Fibroblast of lung (primary cell): Measurements from ENCODE around the gene TRAF7. TPM values are rescaled to one million over a fixed set of nuclear protein-coding genes. Genes with fewer than 3 reads are reported as not detected.

ENCODE experiments used
- DNase-seq, 2 donors: peaks; one replicate each; pipeline versions ENCODE4 v3.0.0 to v3.0.0-alpha.2; 2010; ENCODE audit warnings: low read depth in 2 of 2
- H2AFZ ChIP-seq: 2 replicates; pipeline ENCODE4 v1.5.1; 2012; ENCODE audit warnings: low read length, control low read depth, inconsistent platforms
- H3K27ac ChIP-seq: 2 replicates; pipeline ENCODE4 v1.5.1; 2011; ENCODE audit warnings: low read length, control low read depth; ENCODE audit not compliant: insufficient read depth
- H3K27me3 ChIP-seq: 2 replicates; pipeline ENCODE4 v1.5.1; 2011; ENCODE audit warnings: mild to moderate bottlenecking, low read length; ENCODE audit not compliant: control insufficient read depth, insufficient read depth
- H3K36me3 ChIP-seq: 2 replicates; pipeline ENCODE4 v1.5.1; 2011; ENCODE audit warnings: low read length; ENCODE audit not compliant: control insufficient read depth, insufficient read depth
- H3K4me1 ChIP-seq: 2 replicates; pipeline ENCODE4 v1.5.1; 2011; ENCODE audit warnings: low read length; ENCODE audit not compliant: control insufficient read depth, insufficient read depth; ENCODE audit errors: extremely low read depth
- H3K4me2 ChIP-seq: 2 replicates; pipeline ENCODE4 v1.5.1; 2011; ENCODE audit warnings: low read length, control low read depth; ENCODE audit not compliant: insufficient read depth; ENCODE audit errors: extremely low read depth
- H3K4me3 ChIP-seq, 4 experiments: fragments of 200-600 bp in 1 of 4; sonication (generic) in 1 of 4; replicated peaks in 1 of 4; 2 replicates each; pipeline ENCODE4 v1.5.1; 2011 to 2016; ENCODE audit warnings: low read length in 4 of 4, low read depth in 3 of 4, mild to moderate bottlenecking in 3 of 4, control low read depth in 2 of 4, inconsistent platforms in 1 of 4, mixed read lengths in 1 of 4; ENCODE audit not compliant: insufficient read depth in 1 of 4; ENCODE audit errors: control extremely low read depth in 1 of 4
- H3K79me2 ChIP-seq: 2 replicates; pipeline ENCODE4 v1.5.1; 2012; ENCODE audit warnings: mild to moderate bottlenecking, low read length, inconsistent platforms; ENCODE audit not compliant: control insufficient read depth, insufficient read depth
- H3K9ac ChIP-seq: 2 replicates; pipeline ENCODE4 v1.5.1; 2011; ENCODE audit warnings: mild to moderate bottlenecking, low read length, control low read depth; ENCODE audit not compliant: insufficient read depth
- H3K9me3 ChIP-seq: 2 replicates; pipeline ENCODE4 v1.5.1; 2012; ENCODE audit warnings: low read depth, low read length; ENCODE audit not compliant: control insufficient read depth, insufficient read depth
- H4K20me1 ChIP-seq: 2 replicates; pipeline ENCODE4 v1.5.1; 2011; ENCODE audit warnings: low read length; ENCODE audit not compliant: control insufficient read depth, insufficient read depth; ENCODE audit errors: extremely low read depth
- CTCF ChIP-seq, 2 donors: IDR thresholded peaks in 1 of 2; conservative IDR thresholded peaks in 1 of 2; 1 replicate in 1 of 2; 2 replicates in 1 of 2; pipeline ENCODE4 v1.5.1; 2011 to 2012; ENCODE audit warnings: low read length in 2 of 2, control low read depth in 1 of 2, inconsistent platforms in 1 of 2, low read depth in 1 of 2, mild to moderate bottlenecking in 1 of 2
- EZH2 ChIP-seq: IDR thresholded peaks from 2 replicates; pipeline ENCODE4 v1.5.1; 2012; ENCODE audit warnings: low read length, control low read depth, mild to moderate bottlenecking; ENCODE audit errors: missing control alignments
- polyA plus RNA-seq, 2 donors: library from polyadenylated mRNA; depleted of rRNA in 1 of 2; stranded (reverse) in 1 of 2; unstranded in 1 of 2; fragments of >200 nt; gene quantifications; 2 replicates each; pipeline ENCODE4 v1.2.1, GENCODE V29; 2011 to 2012; ENCODE audit warnings: missing spikeins in 1 of 2
- total RNA-seq: library from RNA; depleted of rRNA; stranded (reverse); fragments of >200 nt; gene quantifications from 2 replicates; pipeline ENCODE4 v1.2.1, GENCODE V29; 2014

The TRAF7 gene
- total and polyA plus RNA-seq, 2 donors (not counting 1 experiment from before 2014, with no cell fraction given), result 38.7 to 60.3 TPM

DNA sequence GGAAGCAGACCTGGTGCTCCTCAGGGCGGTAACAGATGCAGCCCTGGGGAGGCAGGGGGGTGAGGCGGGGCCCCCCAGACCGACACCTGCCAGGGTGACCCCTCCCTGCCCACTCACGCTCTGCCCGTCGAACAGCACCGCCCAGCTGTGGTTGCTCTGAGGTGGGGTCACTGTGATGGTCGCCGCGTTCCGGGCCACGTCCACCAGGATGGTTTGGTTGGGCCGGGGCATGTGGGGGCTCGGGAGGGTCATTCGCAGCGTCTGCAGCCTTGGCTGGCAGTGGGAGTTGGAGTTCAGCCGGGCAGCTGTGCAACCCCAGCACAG is 54.4 kb downstream of the TRAF7 start:
- H3K4me1 ChIP-seq, result peaks cover 9% of the 10 kb centered on the region
- H3K9ac ChIP-seq, result no peak overlapping the region
- no peaks in the 10 kb centered on the region for H3K27me3 ChIP-seq
- no peak overlapping the region for H3K27ac ChIP-seq
- no peak for TF ChIP-seq EZH2
- no peak for TF ChIP-seq CTCF (conservative IDR thresholded peaks at IDR 0.05 in 1 of 2, IDR thresholded peaks at IDR 0.05 in 1 of 2; ENCODE audit: low read depth in 1 of 2, low read length in 2 of 2)
- H3K9me3 ChIP-seq, result no peaks in the 10 kb centered on the region
- peaks cover 25% of the 10 kb centered on the region for H3K79me2 ChIP-seq
- no peaks in the 10 kb centered on the region for H4K20me1 ChIP-seq
- no peak for DNase-seq
- no peak overlapping the region for H3K4me3 ChIP-seq
- H2AFZ ChIP-seq, result no peak overlapping the region
- no peak overlapping the region for H3K4me2 ChIP-seq
- H3K36me3 ChIP-seq, result peaks cover 27% of the 10 kb centered on the region

GRCh38 chr16:2210386-2211365 is 55.1 kb downstream of the TRAF7 start, which contains the start of gene BRICD5:
BRICD5 (minus strand) TSS chr16:2210863; CDS start chr16:2210833, 30 bp downstream.
- H3K27ac ChIP-seq, result no peak within 1 kb of the TSS
- peaks cover 9% of the 10 kb centered on the region for H3K4me1 ChIP-seq
- no peaks in the 10 kb centered on the region for H4K20me1 ChIP-seq
- peaks cover 27% of the 10 kb centered on the region for H3K36me3 ChIP-seq
- no peak within 1 kb of the TSS for H3K9ac ChIP-seq
- peaks cover 25% of the 10 kb centered on the region for H3K79me2 ChIP-seq
- H3K4me2 ChIP-seq, result no peak within 1 kb of the TSS
- H3K27me3 ChIP-seq, result no peaks in the 10 kb centered on the region
- DNase-seq, result peak; percentile 20
- no peak for TF ChIP-seq CTCF (conservative IDR thresholded peaks at IDR 0.05 in 1 of 2, IDR thresholded peaks at IDR 0.05 in 1 of 2; ENCODE audit: low read depth in 1 of 2, low read length in 2 of 2)
- no peak for TF ChIP-seq EZH2
- no peaks in the 10 kb centered on the region for H3K9me3 ChIP-seq
- H3K4me3 ChIP-seq, result no peak within 1 kb of the TSS
- no peak within 1 kb of the TSS for H2AFZ ChIP-seq

- Histone ChIP-seq H3K79me2 (peaks cover 18% of the 10 kb centered on the region), H4K20me1 (no peaks in the 10 kb centered on the region), H3K4me1 (peaks cover 7% of the 10 kb centered on the region), H3K4me2 (no peak overlapping the region), H3K9ac (no peak overlapping the region), H2AFZ (no peak overlapping the region), H3K27ac (no peak overlapping the region), H3K36me3 (peaks cover 23% of the 10 kb centered on the region), H3K4me3 (no peak overlapping the region), H3K9me3 (no peaks in the 10 kb centered on the region), H3K27me3 (no peaks in the 10 kb centered on the region)
- no peak for DNase-seq
- TF ChIP-seq EZH2 (no peak), CTCF (conservative IDR thresholded peaks at IDR 0.05 in 1 of 2, IDR thresholded peaks at IDR 0.05 in 1 of 2; ENCODE audit: low read depth in 1 of 2, low read length in 2 of 2) (no peak)
Measured at GRCh38 chr16:2211923-2212347, 56.4 kb downstream of the TRAF7 start.
